ENCODE results near the gene MAP1B. TPM values are rescaled to one million over a fixed set of nuclear protein-coding genes. Genes with fewer than 3 reads are reported as not detected.

The MAP1B gene
- total and polyA plus RNA-seq, 9 of the 15 experiments (the other 6 are each of a cell fraction or from before 2014, with no cell fraction given), result 5.2 to 66.1 (median 17.3) TPM

DNA sequence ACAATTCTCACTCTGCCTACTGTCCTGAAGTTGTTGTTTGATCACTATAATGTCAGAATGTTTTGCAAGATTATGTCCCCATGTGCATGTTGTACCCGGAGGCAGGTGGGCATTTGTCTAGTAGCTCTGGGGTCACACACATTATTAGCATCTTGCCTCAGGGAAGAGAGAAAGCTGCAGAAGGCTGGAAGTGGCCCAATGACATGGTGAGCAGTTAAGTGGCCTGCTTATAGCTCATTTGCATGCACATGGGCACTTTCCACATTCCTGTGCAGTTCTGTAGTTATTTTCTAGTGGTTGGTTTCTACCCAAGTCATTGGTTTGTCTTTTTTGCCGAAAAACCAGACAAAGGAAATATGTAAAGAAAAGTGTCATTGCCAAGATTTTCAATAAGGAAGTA is 80.9 kb downstream of the MAP1B start (continued):
- no peak for TF ChIP-seq PHB2 (IDR thresholded peaks at IDR 0.05; ENCODE audit: low read depth)
- TF ChIP-seq CREB1 (IDR thresholded peaks at IDR 0.05), result no peak
- TF ChIP-seq CREB1 (CRISPR knock-in tag; IDR thresholded peaks at IDR 0.05), result no peak
- TF ChIP-seq NR3C1 (CRISPR knock-in tag; IDR thresholded peaks at IDR 0.05), result no peak
- TF ChIP-seq ZNF740 (CRISPR knock-in tag; IDR thresholded peaks at IDR 0.05), result no peak
- TF ChIP-seq ZNF740 (tag; IDR thresholded peaks at IDR 0.05), result no peak
- TF ChIP-seq, protein P1, sequence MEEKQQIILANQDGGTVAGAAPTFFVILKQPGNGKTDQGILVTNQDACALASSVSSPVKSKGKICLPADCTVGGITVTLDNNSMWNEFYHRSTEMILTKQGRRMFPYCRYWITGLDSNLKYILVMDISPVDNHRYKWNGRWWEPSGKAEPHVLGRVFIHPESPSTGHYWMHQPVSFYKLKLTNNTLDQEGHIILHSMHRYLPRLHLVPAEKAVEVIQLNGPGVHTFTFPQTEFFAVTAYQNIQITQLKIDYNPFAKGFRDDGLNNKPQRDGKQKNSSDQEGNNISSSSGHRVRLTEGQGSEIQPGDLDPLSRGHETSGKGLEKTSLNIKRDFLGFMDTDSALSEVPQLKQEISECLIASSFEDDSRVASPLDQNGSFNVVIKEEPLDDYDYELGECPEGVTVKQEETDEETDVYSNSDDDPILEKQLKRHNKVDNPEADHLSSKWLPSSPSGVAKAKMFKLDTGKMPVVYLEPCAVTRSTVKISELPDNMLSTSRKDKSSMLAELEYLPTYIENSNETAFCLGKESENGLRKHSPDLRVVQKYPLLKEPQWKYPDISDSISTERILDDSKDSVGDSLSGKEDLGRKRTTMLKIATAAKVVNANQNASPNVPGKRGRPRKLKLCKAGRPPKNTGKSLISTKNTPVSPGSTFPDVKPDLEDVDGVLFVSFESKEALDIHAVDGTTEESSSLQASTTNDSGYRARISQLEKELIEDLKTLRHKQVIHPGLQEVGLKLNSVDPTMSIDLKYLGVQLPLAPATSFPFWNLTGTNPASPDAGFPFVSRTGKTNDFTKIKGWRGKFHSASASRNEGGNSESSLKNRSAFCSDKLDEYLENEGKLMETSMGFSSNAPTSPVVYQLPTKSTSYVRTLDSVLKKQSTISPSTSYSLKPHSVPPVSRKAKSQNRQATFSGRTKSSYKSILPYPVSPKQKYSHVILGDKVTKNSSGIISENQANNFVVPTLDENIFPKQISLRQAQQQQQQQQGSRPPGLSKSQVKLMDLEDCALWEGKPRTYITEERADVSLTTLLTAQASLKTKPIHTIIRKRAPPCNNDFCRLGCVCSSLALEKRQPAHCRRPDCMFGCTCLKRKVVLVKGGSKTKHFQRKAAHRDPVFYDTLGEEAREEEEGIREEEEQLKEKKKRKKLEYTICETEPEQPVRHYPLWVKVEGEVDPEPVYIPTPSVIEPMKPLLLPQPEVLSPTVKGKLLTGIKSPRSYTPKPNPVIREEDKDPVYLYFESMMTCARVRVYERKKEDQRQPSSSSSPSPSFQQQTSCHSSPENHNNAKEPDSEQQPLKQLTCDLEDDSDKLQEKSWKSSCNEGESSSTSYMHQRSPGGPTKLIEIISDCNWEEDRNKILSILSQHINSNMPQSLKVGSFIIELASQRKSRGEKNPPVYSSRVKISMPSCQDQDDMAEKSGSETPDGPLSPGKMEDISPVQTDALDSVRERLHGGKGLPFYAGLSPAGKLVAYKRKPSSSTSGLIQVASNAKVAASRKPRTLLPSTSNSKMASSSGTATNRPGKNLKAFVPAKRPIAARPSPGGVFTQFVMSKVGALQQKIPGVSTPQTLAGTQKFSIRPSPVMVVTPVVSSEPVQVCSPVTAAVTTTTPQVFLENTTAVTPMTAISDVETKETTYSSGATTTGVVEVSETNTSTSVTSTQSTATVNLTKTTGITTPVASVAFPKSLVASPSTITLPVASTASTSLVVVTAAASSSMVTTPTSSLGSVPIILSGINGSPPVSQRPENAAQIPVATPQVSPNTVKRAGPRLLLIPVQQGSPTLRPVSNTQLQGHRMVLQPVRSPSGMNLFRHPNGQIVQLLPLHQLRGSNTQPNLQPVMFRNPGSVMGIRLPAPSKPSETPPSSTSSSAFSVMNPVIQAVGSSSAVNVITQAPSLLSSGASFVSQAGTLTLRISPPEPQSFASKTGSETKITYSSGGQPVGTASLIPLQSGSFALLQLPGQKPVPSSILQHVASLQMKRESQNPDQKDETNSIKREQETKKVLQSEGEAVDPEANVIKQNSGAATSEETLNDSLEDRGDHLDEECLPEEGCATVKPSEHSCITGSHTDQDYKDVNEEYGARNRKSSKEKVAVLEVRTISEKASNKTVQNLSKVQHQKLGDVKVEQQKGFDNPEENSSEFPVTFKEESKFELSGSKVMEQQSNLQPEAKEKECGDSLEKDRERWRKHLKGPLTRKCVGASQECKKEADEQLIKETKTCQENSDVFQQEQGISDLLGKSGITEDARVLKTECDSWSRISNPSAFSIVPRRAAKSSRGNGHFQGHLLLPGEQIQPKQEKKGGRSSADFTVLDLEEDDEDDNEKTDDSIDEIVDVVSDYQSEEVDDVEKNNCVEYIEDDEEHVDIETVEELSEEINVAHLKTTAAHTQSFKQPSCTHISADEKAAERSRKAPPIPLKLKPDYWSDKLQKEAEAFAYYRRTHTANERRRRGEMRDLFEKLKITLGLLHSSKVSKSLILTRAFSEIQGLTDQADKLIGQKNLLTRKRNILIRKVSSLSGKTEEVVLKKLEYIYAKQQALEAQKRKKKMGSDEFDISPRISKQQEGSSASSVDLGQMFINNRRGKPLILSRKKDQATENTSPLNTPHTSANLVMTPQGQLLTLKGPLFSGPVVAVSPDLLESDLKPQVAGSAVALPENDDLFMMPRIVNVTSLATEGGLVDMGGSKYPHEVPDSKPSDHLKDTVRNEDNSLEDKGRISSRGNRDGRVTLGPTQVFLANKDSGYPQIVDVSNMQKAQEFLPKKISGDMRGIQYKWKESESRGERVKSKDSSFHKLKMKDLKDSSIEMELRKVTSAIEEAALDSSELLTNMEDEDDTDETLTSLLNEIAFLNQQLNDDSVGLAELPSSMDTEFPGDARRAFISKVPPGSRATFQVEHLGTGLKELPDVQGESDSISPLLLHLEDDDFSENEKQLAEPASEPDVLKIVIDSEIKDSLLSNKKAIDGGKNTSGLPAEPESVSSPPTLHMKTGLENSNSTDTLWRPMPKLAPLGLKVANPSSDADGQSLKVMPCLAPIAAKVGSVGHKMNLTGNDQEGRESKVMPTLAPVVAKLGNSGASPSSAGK (IDR thresholded peaks at IDR 0.05), result no peak
- TF ChIP-seq PHTF2 (CRISPR knock-in tag; IDR thresholded peaks at IDR 0.05), result no peak
- no peak for TF ChIP-seq CBFA2T2 (conservative IDR thresholded peaks at IDR 0.05)

Measured in K562 (cell line).